Activated CD8-positive, alpha-beta T cell treated with anti-CD3 and anti-CD28 coated beads for 36 hours (primary cell): ENCODE data around the gene EMC8. TPM values are rescaled to one million over a fixed set of nuclear protein-coding genes. Genes with fewer than 3 reads are reported as not detected.

ENCODE experiments used
- ATAC-seq: fragments of 200-7000 bp; cut with Tn5 transposase; one replicate; pipeline ENCODE4 v1.10.0; 2021; ENCODE audit warnings: mild to moderate bottlenecking, moderate library complexity
- CTCF ChIA-PET: fragments of 350-600 bp; sonication (Branson Sonifier 250); formaldehyde crosslinking; loops from one replicate; lab custom pipeline; 2021; ENCODE audit warnings: antibody characterized with exemption; lab: Charles Lee
- POLR2A ChIA-PET: fragments of 350-600 bp; sonication (Branson Sonifier 250); formaldehyde crosslinking; loops from one replicate; lab custom pipeline; 2021; ENCODE audit warnings: antibody characterized with exemption; lab: Charles Lee
- DNase-seq: peaks from one replicate; pipeline ENCODE4 v3.0.0-alpha.2; 2020
- H3K27ac Mint-ChIP-seq: one replicate; pipeline ENCODE4 v1.8.0; 2021; ENCODE audit warnings: mild to moderate bottlenecking, mixed read lengths
- H3K27me3 Mint-ChIP-seq: one replicate; pipeline ENCODE4 v1.8.0; 2021; ENCODE audit warnings: mixed read lengths
- H3K36me3 Mint-ChIP-seq: one replicate; pipeline ENCODE4 v1.8.0; 2021; ENCODE audit warnings: low read depth, mixed read lengths
- H3K4me1 Mint-ChIP-seq: one replicate; pipeline ENCODE4 v1.8.0; 2021; ENCODE audit warnings: low read depth, mixed read lengths
- H3K4me3 Mint-ChIP-seq: one replicate; pipeline ENCODE4 v1.8.0; 2021; ENCODE audit warnings: mild to moderate bottlenecking, moderate library complexity, mixed read lengths
- H3K9me3 Mint-ChIP-seq: one replicate; pipeline ENCODE4 v1.8.0; 2021; ENCODE audit warnings: mixed read lengths
- CTCF ChIP-seq: fragments of 200-600 bp; IDR thresholded peaks from one replicate; pipeline ENCODE4 v1.8.0; 2022; ENCODE audit warnings: antibody characterized with exemption, mild to moderate bottlenecking
- intact Hi-C: fragments of 100-400 bp; cut with micrococcal nuclease; formaldehyde crosslinking; loops from one replicate; pipeline ENCODE4 v1.10.0; 2022
- total RNA-seq, 2 experiments: library from RNA; stranded (reverse); gene quantifications; one replicate each; pipeline ENCODE4 v1.2.3, GENCODE V29; 2021

Gene EMC8
- total RNA-seq, 2 experiments from 2014 or later, result 32.4 to 38.6 TPM

DNA sequence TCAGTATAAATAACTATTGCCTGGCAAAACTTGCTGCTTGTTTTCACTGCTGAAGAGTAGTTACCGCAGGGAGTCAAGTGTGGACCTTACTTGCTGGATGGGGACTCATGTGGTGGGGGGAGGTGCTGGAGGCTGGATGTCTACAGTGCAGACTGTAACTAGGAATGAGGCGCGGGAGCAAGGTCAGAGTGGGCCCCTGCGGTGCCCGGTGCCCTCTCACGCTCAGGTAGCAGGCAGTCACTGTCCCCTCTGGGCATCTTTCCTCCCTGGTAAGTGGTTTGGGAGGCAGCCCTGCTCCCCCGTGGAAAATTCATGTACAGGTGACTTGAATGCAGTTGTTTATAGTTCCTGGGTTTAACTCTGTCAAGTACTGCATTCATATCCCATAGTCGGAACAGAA lies 4.6 kb downstream of the EMC8 start:
- H3K27ac Mint-ChIP-seq, result no peak overlapping the region
- ATAC-seq (no peak), DNase-seq (no peak)
- no peaks in the 10 kb centered on the region for H3K27me3 Mint-ChIP-seq
- ChIA-PET POLR2A (no interaction called here), CTCF (no interaction called here)
- no peak overlapping the region for H3K4me3 Mint-ChIP-seq
- H3K4me1 Mint-ChIP-seq, result peaks cover 65% of the 10 kb centered on the region
- H3K36me3 Mint-ChIP-seq, result peaks cover 52% of the 10 kb centered on the region
- TF ChIP-seq CTCF, result no peak
- intact Hi-C loops, result no loop called here
- H3K9me3 Mint-ChIP-seq, result no peaks in the 10 kb centered on the region

GRCh38 chr16:85793662-85794298 lies 5.6 kb downstream of the EMC8 start:
- Mint-ChIP-seq H3K27me3 (no peaks in the 10 kb centered on the region), H3K4me1 (peaks cover 66% of the 10 kb centered on the region), H3K27ac (no peak overlapping the region), H3K4me3 (no peak overlapping the region), H3K36me3 (peaks cover 56% of the 10 kb centered on the region), H3K9me3 (no peaks in the 10 kb centered on the region)
- TF ChIP-seq CTCF, result no peak
- POLR2A ChIA-PET, result interaction anchor here (0.6 kb wide), 1 partner anchor 991 kb away, joined by 3 read pairs; no protein-coding TSS in a partner anchor
- CTCF ChIA-PET, result interaction anchor here (0.9 to 1.0 kb wide), 2 partner anchors 28 to 134 kb away, joined by 3 to 4 read pairs; no protein-coding TSS in a partner anchor
- DNase-seq (no peak), ATAC-seq (no peak)
- intact Hi-C loops, result no loop called here

GRCh38 chr16:85789773-85790172 lies 9.6 kb downstream of the EMC8 start:
- Mint-ChIP-seq H3K4me1 (peaks cover 35% of the 10 kb centered on the region), H3K4me3 (no peak overlapping the region), H3K27ac (peak overlapping the region; percentile 25), H3K9me3 (no peaks in the 10 kb centered on the region), H3K27me3 (no peaks in the 10 kb centered on the region), H3K36me3 (peaks cover 62% of the 10 kb centered on the region)
- intact Hi-C loops, result no loop called here
- TF ChIP-seq CTCF, result no peak
- ChIA-PET POLR2A (interaction anchor here (0.7 to 1.0 kb wide), 2 partner anchors 16 to 32 kb away, joined by 3 to 4 read pairs; no protein-coding TSS in a partner anchor), CTCF (interaction anchor here (1.0 to 1.9 kb wide), 3 partner anchors 12 to 130 kb away, joined by 3 to 4 read pairs (median 3); no protein-coding TSS in a partner anchor)
- no peak for DNase-seq
- no peak for ATAC-seq

DNA sequence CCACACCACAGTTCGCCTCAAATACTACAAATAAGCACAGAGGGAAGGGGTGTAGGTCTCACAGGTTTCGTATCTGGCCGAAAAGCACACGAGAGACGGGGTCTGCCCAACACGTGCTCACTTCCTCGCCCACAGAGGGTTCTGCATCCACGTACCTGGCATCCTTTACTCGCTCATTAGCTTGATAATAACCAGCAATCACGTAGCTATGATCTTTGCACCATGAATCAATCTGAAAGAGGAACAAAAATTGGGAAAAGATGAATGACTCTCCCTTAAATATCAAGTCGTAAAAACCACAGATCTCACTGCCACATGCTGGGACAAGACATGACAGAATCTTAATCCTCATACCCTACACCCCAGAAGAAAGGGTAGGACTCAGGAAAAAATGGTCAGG lies 10.5 kb downstream of the EMC8 start:
- Mint-ChIP-seq H3K9me3 (no peaks in the 10 kb centered on the region), H3K4me1 (peaks cover 32% of the 10 kb centered on the region), H3K27me3 (no peaks in the 10 kb centered on the region), H3K36me3 (peaks cover 57% of the 10 kb centered on the region), H3K4me3 (no peak overlapping the region), H3K27ac (no peak overlapping the region)
- ChIA-PET POLR2A (no interaction called here), CTCF (interaction anchor here (0.9 to 1.2 kb wide), 3 partner anchors 9 to 129 kb away, joined by 3 read pairs; no protein-coding TSS in a partner anchor)
- no peak for TF ChIP-seq CTCF
- ATAC-seq (no peak), DNase-seq (no peak)
- intact Hi-C loops, result no loop called here

DNA sequence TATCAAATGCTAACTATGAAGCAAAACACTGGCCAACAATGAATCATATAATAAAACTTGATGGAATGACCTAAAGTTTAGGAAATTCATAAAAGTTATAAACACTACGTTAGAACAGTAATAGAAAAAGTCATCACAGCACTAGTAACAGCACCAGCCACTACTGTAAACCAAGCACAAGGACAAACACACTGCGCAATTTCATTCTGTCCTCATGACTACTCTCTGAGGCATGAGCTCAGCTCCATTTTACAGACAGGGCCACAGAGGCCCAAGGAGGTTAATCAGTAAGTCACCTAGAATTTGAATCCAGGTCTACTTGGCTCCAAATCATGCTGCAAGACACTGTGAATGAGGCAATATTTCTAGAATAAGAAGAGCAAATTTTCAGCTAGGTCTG lies 13.4 kb downstream of the EMC8 start:
- DNase-seq (no peak), ATAC-seq (no peak)
- H3K27ac Mint-ChIP-seq, result no peak overlapping the region
- H3K4me1 Mint-ChIP-seq, result peaks cover 12% of the 10 kb centered on the region
- H3K27me3 Mint-ChIP-seq, result no peaks in the 10 kb centered on the region
- no peaks in the 10 kb centered on the region for H3K9me3 Mint-ChIP-seq
- intact Hi-C loops, result no loop called here
- ChIA-PET POLR2A (no interaction called here), CTCF (no interaction called here)
- no peak for TF ChIP-seq CTCF
- peaks cover 40% of the 10 kb centered on the region for H3K36me3 Mint-ChIP-seq
- no peak overlapping the region for H3K4me3 Mint-ChIP-seq
